Measurements from ENCODE around the gene PLEKHN1.

The PLEKHN1 gene

GRCh38 chr1:970242-970972 lies 4.1 kb downstream of the PLEKHN1 start:
- DNase-seq (ENCODE audit: low spot score): no peak
- TF ChIP-seq CTCF (IDR thresholded peaks at IDR 0.05; ENCODE audit: borderline replicate concordance, control extremely low read depth, extremely low read depth, insufficient read depth, missing control alignments): no peak
- in situ Hi-C loops (cut with MboI; ENCODE audit: low sequenced_read_pairs, unreplicated experiment): no loop called here

- no peak for TF ChIP-seq CTCF (IDR thresholded peaks at IDR 0.05; ENCODE audit: borderline replicate concordance, control extremely low read depth, extremely low read depth, insufficient read depth, missing control alignments)
- in situ Hi-C loops (cut with MboI; ENCODE audit: low sequenced_read_pairs, unreplicated experiment): no loop called here
- DNase-seq (ENCODE audit: low spot score): no peak
Observed at GRCh38 chr1:970973-971730, 4.9 kb downstream of the PLEKHN1 start.

GRCh38 chr1:971751-972506 lies 5.6 kb downstream of the PLEKHN1 start:
- DNase-seq (ENCODE audit: low spot score): no peak
- no peak for TF ChIP-seq CTCF (IDR thresholded peaks at IDR 0.05; ENCODE audit: borderline replicate concordance, control extremely low read depth, extremely low read depth, insufficient read depth, missing control alignments)
- in situ Hi-C loops (cut with MboI; ENCODE audit: low sequenced_read_pairs, unreplicated experiment): no loop called here

- TF ChIP-seq CTCF (IDR thresholded peaks at IDR 0.05; ENCODE audit: borderline replicate concordance, control extremely low read depth, extremely low read depth, insufficient read depth, missing control alignments): no peak
- no peak for DNase-seq (ENCODE audit: low spot score)
- in situ Hi-C loops (cut with MboI; ENCODE audit: low sequenced_read_pairs, unreplicated experiment): no loop called here
Observed at GRCh38 chr1:972726-973458, 6.6 kb downstream of the PLEKHN1 start.

- DNase-seq (ENCODE audit: low spot score): no peak
- in situ Hi-C loops (cut with MboI; ENCODE audit: low sequenced_read_pairs, unreplicated experiment): no loop called here
- no peak for TF ChIP-seq CTCF (IDR thresholded peaks at IDR 0.05; ENCODE audit: borderline replicate concordance, control extremely low read depth, extremely low read depth, insufficient read depth, missing control alignments)
Observed at GRCh38 chr1:973459-974292, 7.4 kb downstream of the PLEKHN1 start.
